Smooth muscle cell (in vitro differentiated cells): ENCODE measurements around the gene COQ2. TPM values are rescaled to one million over a fixed set of nuclear protein-coding genes. Genes with fewer than 3 reads are reported as not detected.

ENCODE experiments used
- DNase-seq: peaks from one replicate; lab custom pipeline; 2025; ENCODE audit not compliant: unreplicated experiment; lab: John Stamatoyannopoulos, UW
- H2AFZ ChIP-seq: fragments of 200-600 bp; sonication (generic); 2 replicates; pipeline ENCODE4 v1.6.0; 2016; ENCODE audit warnings: antibody characterized with exemption, low read depth, mild to moderate bottlenecking
- H3F3A ChIP-seq: fragments of 200-600 bp; sonication (generic); 2 replicates; pipeline ENCODE4 v1.6.0; 2017; ENCODE audit warnings: antibody characterized with exemption, low read depth
- H3K27ac ChIP-seq: fragments of 200-600 bp; sonication (generic); 2 replicates; pipeline ENCODE4 v1.5.1; 2016; ENCODE audit warnings: low read depth, mild to moderate bottlenecking
- H3K27me3 ChIP-seq: fragments of 200-600 bp; sonication (generic); 2 replicates; pipeline ENCODE4 v1.6.1; 2016; ENCODE audit warnings: low read depth, mild to moderate bottlenecking
- H3K36me3 ChIP-seq: fragments of 200-600 bp; sonication (generic); 2 replicates; pipeline ENCODE4 v1.5.1; 2016; ENCODE audit warnings: low read depth
- H3K4me1 ChIP-seq: fragments of 200-600 bp; sonication (generic); 2 replicates; pipeline ENCODE4 v1.5.1; 2016; ENCODE audit warnings: low read depth
- H3K4me2 ChIP-seq: fragments of 200-600 bp; sonication (generic); 2 replicates; pipeline ENCODE4 v1.6.0; 2016; ENCODE audit warnings: mild to moderate bottlenecking
- H3K4me3 ChIP-seq: fragments of 200-600 bp; sonication (generic); 2 replicates; pipeline ENCODE4 v1.5.1; 2016; ENCODE audit warnings: mild to moderate bottlenecking
- H3K79me2 ChIP-seq: fragments of 200-600 bp; sonication (generic); 2 replicates; pipeline ENCODE4 v1.6.0; 2016; ENCODE audit warnings: low read depth, mild to moderate bottlenecking
- H3K9ac ChIP-seq: fragments of 200-600 bp; sonication (generic); 2 replicates; pipeline ENCODE4 v1.6.0; 2016; ENCODE audit warnings: low read depth
- H3K9me3 ChIP-seq: fragments of 200-600 bp; sonication (generic); replicated peaks from 2 replicates; pipeline ENCODE4 v1.5.1; 2016; ENCODE audit warnings: low read depth
- H4K20me1 ChIP-seq: fragments of 200-600 bp; sonication (generic); 2 replicates; pipeline ENCODE4 v1.6.0; 2016; ENCODE audit warnings: low read depth
- WGBS: methylation state at CpG from one replicate; pipeline ENCODE4 v1.1.7; 2016; ENCODE audit warnings: low lambda C conversion rate; 5-methylcytosine and 5-hydroxymethylcytosine counted together
- polyA plus RNA-seq: library from polyadenylated mRNA; unstranded; fragments of >200 nt; fragmentation: Nextera tagmentation; extraction: Ambion mirVana; gene quantifications from 2 replicates; pipeline ENCODE4 v1.2.1, GENCODE V29; 2016
- small RNA-seq: library from RNA; depleted of rRNA; stranded (forward); fragments of <200 nt; gene quantifications from one replicate; pipeline ENCODE3, GENCODE V24; 2014
- total RNA-seq: library from RNA; depleted of rRNA; stranded (reverse); fragments of >200 nt; gene quantifications from 2 replicates; pipeline ENCODE4 v1.2.3, GENCODE V29; 2014
- TF ChIP-seq, protein P1 (sequence below): fragments of 200-600 bp; sonication (generic); IDR thresholded peaks from 2 replicates; pipeline ENCODE4 v1.5.1; 2017; ENCODE audit warnings: borderline replicate concordance, mild to moderate bottlenecking, antibody characterized with exemption; ENCODE audit not compliant: insufficient read depth, poor library complexity, severe bottlenecking

The COQ2 gene
- total and polyA plus RNA-seq, 2 experiments from 2014 or later, result 5.7 to 8.1 TPM

DNA sequence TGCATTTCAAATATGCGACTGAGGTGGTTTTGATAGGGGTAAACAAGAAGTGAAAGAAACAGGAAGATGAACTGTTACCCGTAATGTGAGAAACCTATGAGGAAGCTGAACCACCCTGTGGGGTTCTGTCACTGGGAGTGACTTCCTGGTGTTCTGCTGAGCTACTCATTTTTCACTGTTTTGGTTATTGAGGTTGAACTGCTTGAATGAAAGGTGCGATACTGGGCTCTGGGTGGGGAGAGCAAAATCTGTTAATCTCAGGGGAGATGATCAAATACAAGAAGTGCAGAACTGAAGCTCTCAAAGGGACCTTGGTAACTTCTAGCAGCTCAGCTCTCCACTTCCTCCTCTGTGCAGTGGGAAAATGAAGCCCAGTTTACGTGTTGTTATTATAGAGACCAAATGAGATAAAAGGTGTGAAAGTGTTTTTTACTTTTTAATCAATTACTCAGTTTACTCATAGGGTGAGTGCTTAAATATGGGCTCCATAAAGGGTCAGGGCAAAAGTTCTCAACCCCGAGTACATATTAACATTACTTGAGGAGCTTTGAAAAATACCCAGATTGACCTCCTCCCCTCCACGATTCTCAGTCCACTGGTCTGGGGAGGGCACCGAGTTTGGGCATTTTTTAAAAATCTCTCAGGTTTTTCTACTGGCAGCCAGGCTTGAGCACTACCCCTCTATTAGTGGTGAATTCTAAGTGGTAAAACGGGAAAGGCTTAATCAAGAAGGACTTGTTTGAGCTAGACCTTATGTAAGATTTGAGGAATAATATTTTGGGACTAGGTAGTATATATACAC is 66.7 kb downstream of the COQ2 start:
- Histone ChIP-seq H4K20me1 (no peaks in the 10 kb centered on the region), H3K9ac (no peak overlapping the region), H3K27me3 (no peaks in the 10 kb centered on the region), H3F3A (no peaks in the 10 kb centered on the region), H3K36me3 (no peaks in the 10 kb centered on the region), H3K4me2 (no peak overlapping the region), H3K4me3 (no peak overlapping the region), H3K79me2 (no peaks in the 10 kb centered on the region), H2AFZ (no peak overlapping the region), H3K9me3 (no peaks in the 10 kb centered on the region), H3K4me1 (no peaks in the 10 kb centered on the region), H3K27ac (no peak overlapping the region)
- TF ChIP-seq, protein P1, sequence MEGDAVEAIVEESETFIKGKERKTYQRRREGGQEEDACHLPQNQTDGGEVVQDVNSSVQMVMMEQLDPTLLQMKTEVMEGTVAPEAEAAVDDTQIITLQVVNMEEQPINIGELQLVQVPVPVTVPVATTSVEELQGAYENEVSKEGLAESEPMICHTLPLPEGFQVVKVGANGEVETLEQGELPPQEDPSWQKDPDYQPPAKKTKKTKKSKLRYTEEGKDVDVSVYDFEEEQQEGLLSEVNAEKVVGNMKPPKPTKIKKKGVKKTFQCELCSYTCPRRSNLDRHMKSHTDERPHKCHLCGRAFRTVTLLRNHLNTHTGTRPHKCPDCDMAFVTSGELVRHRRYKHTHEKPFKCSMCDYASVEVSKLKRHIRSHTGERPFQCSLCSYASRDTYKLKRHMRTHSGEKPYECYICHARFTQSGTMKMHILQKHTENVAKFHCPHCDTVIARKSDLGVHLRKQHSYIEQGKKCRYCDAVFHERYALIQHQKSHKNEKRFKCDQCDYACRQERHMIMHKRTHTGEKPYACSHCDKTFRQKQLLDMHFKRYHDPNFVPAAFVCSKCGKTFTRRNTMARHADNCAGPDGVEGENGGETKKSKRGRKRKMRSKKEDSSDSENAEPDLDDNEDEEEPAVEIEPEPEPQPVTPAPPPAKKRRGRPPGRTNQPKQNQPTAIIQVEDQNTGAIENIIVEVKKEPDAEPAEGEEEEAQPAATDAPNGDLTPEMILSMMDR, result no peak
- 91% methylated on average over 8 of the region's 8 CpGs for WGBS
- DNase-seq, result no peak

DNA sequence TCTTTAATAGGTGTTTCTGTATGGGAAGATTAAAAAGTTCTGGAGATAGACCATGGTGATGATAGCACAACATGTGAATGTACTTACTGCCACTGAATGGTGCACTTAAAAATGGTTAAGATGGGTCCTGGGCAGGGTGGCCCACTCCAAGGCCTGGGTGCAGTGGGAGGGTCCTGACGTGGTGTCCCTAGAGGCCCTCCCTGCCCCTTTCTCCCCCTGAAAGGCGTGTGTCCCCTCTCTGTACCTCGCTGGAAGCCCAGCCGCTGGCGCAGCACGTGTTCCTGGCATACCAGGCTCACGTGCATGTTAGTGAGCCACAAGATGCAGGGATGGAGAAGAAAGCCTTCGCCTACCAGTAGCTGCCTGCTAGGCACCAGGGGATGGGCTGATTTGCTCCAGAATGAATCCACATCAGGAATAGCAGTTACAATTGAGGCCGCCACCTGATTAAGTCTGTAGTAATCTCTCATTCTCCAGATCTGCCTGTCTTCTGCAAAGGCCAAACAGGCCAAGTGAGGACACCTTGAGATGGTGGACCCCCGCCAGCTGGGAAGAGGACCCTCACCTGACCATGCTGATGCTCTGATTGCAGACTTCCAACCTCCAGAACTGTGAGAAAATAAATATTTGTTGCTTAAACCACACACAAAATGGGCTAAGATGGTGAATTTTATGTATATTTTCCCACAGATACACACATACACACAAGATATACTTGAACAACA is 67.5 kb downstream of the COQ2 start:
- H3K79me2 ChIP-seq, result no peaks in the 10 kb centered on the region
- no peak overlapping the region for H3K27ac ChIP-seq
- no peaks in the 10 kb centered on the region for H3K9me3 ChIP-seq
- WGBS, result 96% methylated on average over 10 of the region's 10 CpGs
- H3K4me2 ChIP-seq, result no peak overlapping the region
- H3K36me3 ChIP-seq, result no peaks in the 10 kb centered on the region
- H2AFZ ChIP-seq, result no peak overlapping the region
- TF ChIP-seq, protein P1, result no peak
- no peaks in the 10 kb centered on the region for H3K4me1 ChIP-seq
- no peaks in the 10 kb centered on the region for H3F3A ChIP-seq
- DNase-seq, result no peak
- no peaks in the 10 kb centered on the region for H3K27me3 ChIP-seq
- no peaks in the 10 kb centered on the region for H4K20me1 ChIP-seq
- no peak overlapping the region for H3K9ac ChIP-seq
- no peak overlapping the region for H3K4me3 ChIP-seq

DNA sequence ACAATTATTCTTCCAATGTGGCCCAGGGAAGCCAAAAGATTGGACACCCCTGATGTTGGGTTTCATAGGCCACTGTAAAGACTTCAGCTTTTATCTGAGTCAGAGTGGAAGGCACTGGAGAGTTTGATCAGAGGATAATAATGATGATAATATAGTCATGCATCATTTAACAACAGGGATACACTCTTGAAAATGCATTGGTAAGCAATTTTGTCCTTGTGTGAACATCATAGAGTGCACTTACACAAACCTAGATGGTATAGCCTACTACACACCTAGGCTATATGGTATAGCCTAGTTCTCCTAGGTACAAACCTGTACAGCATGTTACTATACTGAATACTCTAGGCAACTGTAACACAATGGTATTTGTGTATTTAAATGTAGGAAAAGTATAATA is 70.5 kb downstream of the COQ2 start:
- no peaks in the 10 kb centered on the region for H3K4me1 ChIP-seq
- no peaks in the 10 kb centered on the region for H3F3A ChIP-seq
- H3K36me3 ChIP-seq, result no peaks in the 10 kb centered on the region
- H3K9ac ChIP-seq, result no peak overlapping the region
- no peaks in the 10 kb centered on the region for H4K20me1 ChIP-seq
- no peaks in the 10 kb centered on the region for H3K27me3 ChIP-seq
- no peak overlapping the region for H3K27ac ChIP-seq
- TF ChIP-seq, protein P1, result no peak
- H3K4me2 ChIP-seq, result no peak overlapping the region
- H2AFZ ChIP-seq, result no peak overlapping the region
- H3K79me2 ChIP-seq, result no peaks in the 10 kb centered on the region
- no peak overlapping the region for H3K4me3 ChIP-seq
- H3K9me3 ChIP-seq, result no peaks in the 10 kb centered on the region
- DNase-seq, result no peak

Small RNAs within 50 kb of the gene (small RNA-seq; reads per million reads assigned to genes)
- 0.11 reads per million for gene AC114781.3

Other genes starting within 250 kb of the COQ2 start
- gene COPS4, start 249.6 kb downstream of the COQ2 start, total RNA-seq, result 55.5 and 69.8 TPM in 2 replicates
- 41.2 and 53.4 TPM in 2 replicates for gene COPS4, start 249.6 kb downstream of the COQ2 start, polyA plus RNA-seq
- gene PLAC8, start 170.1 kb downstream of the COQ2 start, total RNA-seq, result 23.8 and 25.6 TPM in 2 replicates
- 5.0 and 19.5 TPM in 2 replicates for gene PLAC8, start 170.1 kb downstream of the COQ2 start, polyA plus RNA-seq
- 0.22 and 1.3 TPM in 2 replicates for gene HPSE, start 50.0 kb upstream of the COQ2 start, total RNA-seq
- 0.50 TPM in 1 of 2 replicates, not detected in the other for gene HPSE, start 50.0 kb upstream of the COQ2 start, polyA plus RNA-seq
- 5.7 and 10.2 TPM in 2 replicates for gene HELQ, start 171.0 kb upstream of the COQ2 start, total RNA-seq
- 6.1 and 6.7 TPM in 2 replicates for gene HELQ, start 171.0 kb upstream of the COQ2 start, polyA plus RNA-seq
- gene MRPS18C, start 171.3 kb upstream of the COQ2 start, total RNA-seq, result 24.2 and 39.6 TPM in 2 replicates
- gene MRPS18C, start 171.3 kb upstream of the COQ2 start, polyA plus RNA-seq, result 121 and 128 TPM in 2 replicates
- 10.1 and 12.4 TPM in 2 replicates for gene ABRAXAS1, start 200.3 kb upstream of the COQ2 start, total RNA-seq
- 1.5 and 2.5 TPM in 2 replicates for gene ABRAXAS1, start 200.3 kb upstream of the COQ2 start, polyA plus RNA-seq